ENCODE data around the gene DTX2. TPM values are rescaled to one million over a fixed set of nuclear protein-coding genes. Genes with fewer than 3 reads are reported as not detected.
"Not testable (repeated sequence)": the region's sequence is repeated elsewhere in the genome, so short reads cannot be mapped to it uniquely, and the experiment has no call there.

Gene DTX2
- total RNA-seq, 1 donor: 5.2 TPM

DNA sequence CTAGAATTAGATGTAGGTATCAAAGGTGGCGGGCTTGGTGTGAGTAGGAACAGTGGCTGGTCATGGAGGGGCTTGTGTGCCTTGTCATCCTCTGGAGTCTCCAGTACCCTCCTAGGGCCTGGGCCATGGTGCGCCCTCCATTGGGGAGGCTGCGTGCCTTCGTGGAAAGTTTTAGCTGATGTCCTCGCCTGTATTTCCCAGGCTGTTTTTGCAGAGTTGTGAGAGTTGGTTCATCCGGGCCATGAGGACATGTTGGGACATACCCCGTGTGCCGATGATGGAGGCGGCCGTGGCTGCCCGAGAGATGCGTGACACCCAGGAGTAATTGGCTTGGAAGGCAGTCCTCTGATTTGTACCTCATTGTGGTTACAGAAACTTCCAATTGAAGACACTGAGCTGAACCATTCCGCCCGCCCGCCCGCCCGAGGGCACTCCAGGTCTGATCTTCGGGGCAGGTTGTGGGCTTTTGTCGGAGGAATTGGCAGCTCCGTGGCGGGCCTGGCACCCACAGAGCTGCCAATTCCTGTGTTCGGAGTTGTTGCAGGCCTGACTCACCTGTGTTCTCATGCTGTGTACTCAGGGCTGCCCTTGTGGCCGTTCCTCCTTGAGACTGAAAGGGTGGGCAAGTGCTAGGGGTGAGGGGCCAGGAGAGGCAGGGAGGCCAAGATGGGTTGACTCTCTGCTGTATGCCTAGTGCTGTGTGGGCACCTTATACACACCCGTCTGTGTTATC lies 15.4 kb downstream of the DTX2 start:
- not testable (repeated sequence) for H3K4me3 ChIP-seq (ENCODE audit: low read depth, low read length)

DNA sequence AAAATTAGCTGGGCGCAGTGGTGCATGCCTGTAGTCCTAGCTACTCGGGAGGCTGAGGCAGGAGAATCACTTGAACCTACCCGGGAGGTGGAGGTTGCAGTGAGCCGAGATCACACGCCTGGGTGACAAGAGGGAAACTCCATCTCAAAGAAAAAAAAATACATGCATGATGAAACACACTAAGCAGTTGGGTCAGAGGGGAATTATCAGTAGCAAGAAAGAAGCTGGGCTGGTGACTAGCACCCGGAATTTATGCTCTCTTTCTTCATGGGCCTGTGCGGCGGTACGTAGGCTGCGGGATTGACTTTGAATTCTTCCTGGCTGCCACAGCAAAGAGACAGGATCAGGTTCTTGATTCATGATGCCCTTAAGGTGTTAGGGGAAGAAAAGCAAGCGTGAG lies 18.1 kb downstream of the DTX2 start:
- not testable (repeated sequence) for H3K4me3 ChIP-seq (ENCODE audit: low read depth, low read length); DNase-seq (ENCODE audit: low read depth)

More for the DNA sequence above, 15.4 kb downstream of the DTX2 start:
- not testable (repeated sequence) for DNase-seq (ENCODE audit: low read depth)

DNA sequence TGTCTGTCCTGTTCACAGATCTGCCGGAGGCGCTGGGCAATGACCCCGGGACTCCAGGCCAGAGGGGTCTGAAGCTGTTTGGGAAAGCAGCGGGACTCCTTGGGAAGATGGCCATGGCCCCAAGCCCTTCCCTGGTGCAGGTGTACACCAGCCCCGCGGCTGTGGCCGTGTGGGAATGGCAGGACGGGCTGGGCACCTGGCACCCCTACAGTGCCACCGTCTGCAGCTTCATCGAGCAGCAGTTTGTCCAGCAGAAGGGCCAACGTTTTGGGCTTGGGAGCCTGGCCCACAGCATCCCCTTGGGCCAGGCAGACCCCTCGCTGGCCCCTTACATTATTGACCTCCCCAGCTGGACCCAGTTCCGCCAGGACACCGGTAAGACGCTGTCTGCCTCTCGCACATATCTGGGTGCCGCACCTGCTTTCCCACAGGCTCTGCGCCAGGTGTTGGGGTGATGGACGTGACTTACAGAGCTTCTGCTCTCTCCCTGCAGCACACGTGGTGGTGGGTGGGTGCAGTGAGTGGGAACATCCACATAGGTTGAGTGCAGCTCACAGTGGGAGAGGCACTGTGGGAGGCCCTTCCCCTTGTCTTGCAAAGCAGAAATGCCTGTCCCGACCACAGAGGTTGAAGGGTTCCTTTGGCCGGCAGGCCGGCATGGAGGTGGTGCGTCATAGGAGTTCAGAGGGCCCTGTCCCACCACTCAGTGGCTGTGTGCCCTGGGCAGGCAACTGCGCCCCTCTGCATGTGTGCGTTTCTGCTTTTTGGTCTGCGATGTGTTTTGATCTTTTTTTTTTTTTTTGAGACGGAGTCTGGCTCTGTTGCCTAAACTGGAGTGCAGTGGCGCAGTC lies 19.1 kb downstream of the DTX2 start:
- not testable (repeated sequence) for DNase-seq (ENCODE audit: low read depth); H3K4me3 ChIP-seq (ENCODE audit: low read depth, low read length)

DNA sequence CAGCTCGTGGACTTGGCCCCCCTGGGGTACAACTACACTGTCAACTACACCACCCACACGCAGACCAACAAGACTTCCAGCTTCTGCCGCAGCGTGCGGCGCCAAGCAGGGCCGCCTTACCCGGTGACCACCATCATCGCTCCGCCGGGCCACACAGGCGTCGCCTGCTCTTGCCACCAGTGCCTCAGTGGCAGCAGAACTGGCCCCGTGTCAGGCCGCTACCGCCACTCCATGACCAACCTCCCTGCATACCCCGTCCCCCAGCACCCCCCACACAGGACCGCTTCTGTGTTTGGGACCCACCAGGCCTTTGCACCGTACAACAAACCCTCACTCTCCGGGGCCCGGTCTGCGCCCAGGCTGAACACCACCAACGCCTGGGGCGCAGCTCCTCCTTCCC lies 21.2 kb downstream of the DTX2 start:
- not testable (repeated sequence) for H3K4me3 ChIP-seq (ENCODE audit: low read depth, low read length); DNase-seq (ENCODE audit: low read depth)

DNA sequence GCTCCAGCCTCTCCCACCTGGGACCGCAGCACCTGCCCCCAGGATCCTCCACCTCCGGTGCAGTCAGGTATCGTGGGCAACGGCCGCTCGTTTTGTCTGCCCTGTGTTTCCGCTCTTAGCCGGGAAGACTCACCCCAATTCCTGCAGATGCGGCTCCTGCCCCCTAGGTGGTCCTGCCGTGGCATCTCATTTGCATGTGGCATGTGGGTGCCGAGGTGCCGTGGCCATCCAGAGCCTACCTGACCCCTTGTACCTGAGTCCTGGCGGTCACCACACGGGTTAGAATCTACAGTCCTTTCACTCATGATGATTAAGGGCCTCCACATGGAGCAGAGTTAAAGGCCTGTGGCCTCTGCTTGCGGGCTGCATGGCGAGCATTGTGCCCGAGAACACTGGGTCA lies 21.6 kb downstream of the DTX2 start:
- not testable (repeated sequence) for H3K4me3 ChIP-seq (ENCODE audit: low read depth, low read length); DNase-seq (ENCODE audit: low read depth)

DNA sequence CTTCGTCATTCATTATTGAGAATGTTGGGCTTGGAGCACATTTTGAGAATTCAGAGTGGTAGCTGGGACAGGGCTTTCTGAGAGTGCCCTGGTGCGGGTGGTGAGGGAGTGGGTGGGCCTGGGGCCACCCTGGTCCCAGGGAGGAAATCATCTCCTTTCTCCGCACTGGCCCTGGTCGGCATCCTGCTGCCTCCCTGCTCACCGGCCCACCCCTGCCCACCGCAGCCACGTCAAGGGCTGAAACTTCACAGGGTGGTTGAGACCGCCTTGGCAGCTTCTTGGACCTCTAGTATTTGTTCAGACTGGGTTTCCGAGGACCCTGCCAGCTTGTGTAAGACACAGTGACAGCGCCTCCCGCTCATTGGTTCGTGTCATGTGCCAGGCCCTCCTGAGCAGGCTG lies 22.9 kb downstream of the DTX2 start:
- DNase-seq (ENCODE audit: low read depth); H3K4me3 ChIP-seq (ENCODE audit: low read depth, low read length): not testable (repeated sequence)

DNA sequence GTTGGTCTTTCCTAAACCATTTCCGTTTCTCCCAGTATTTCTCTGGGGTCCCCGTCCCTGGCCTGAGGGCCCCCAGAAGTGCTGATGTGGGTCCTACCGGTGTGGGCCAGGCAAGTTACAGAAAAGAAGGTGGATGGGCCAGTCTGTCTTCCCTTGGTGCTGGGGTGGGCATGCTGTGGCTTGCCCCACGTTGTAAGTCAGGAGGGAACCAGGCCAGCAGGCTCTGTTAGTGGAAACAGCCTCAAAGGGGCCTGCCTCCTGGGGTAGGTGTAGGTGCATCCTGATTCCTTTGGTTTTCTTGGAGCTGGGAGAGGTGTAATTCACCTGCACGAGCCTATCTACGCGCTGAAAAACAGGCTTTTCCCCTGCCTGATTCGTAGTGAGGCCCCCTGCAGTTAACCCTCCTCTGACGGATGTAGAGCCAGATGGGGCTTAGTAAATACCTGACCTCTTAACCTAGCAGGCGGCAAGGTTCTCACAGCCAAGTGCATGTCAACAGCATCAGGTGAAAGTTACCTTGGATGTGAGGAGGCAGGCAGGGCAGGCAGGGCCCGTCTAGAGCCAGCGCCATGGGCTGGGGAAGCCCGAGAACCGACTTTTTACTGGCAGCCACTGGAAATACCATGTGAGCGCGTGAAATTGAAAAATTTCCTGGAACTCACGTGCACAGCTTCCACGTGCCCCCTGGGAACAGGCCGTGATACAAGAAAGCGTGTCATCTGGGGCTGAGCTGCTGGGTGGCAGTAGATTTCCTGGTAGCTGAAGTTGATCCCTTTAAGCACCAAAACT lies 24.5 kb downstream of the DTX2 start:
- H3K4me3 ChIP-seq (ENCODE audit: low read depth, low read length); DNase-seq (ENCODE audit: low read depth): not testable (repeated sequence)

DNA sequence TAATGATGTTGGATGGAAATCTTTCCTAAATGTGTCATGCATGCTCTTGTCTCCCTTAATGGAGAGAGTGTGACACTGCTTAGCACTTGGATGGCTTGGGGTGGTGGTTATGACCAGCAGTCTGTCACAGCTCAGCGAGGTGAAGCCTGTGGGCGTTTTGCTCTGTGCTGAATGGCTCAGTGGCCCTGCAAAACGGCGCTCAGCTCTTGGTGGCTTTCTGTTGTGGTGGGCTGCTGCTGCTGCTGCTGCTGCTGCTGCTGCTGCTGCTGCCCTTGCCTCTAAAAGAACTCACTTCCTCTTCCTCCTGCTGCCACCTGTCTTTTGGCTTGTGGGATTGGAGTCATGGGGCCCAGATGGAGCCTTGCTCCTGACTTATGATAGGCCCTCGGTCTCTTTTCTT lies 25.1 kb downstream of the DTX2 start:
- not testable (repeated sequence) for H3K4me3 ChIP-seq (ENCODE audit: low read depth, low read length); DNase-seq (ENCODE audit: low read depth)

DNA sequence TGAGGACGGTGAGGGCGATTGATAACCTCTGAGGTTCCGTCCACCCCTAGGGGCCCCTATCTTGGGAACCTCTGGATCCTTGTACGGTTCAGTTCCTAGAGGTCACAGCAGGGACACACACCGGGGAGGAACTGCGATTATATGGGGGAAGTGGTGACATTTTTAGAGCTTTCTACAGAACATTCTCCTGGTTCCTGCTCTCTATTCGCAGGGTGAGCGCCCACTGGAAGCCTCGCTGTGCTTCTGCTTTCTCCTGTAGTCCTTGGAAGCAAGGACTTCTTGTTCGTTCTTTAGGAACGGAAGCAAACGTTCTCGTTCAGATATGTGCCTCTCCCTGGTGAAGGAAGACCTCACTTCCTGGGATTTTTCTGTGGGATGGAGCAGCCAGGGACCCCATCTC lies 26.5 kb downstream of the DTX2 start:
- DNase-seq (ENCODE audit: low read depth); H3K4me3 ChIP-seq (ENCODE audit: low read depth, low read length): not testable (repeated sequence)

DNA sequence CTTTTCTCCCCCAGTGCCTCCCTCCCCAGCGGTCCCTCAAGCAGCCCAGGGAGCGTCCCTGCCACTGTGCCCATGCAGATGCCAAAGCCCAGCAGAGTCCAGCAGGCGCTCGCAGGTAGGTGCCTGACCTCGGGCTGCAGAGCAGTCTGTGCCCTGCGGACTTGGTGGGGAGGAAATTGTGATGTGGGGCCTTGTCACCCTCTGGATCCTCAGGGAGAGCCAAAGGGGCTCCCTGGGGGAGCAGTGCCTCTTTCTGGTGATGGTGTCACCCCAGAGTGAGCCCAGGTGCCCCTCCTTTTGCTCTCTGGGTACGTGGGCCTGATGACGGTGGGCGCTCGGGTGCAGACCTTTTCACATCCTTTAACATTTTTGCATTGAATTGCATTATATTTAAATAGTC lies 30.6 kb downstream of the DTX2 start:
- not testable (repeated sequence) for DNase-seq (ENCODE audit: low read depth); H3K4me3 ChIP-seq (ENCODE audit: low read depth, low read length)

DNA sequence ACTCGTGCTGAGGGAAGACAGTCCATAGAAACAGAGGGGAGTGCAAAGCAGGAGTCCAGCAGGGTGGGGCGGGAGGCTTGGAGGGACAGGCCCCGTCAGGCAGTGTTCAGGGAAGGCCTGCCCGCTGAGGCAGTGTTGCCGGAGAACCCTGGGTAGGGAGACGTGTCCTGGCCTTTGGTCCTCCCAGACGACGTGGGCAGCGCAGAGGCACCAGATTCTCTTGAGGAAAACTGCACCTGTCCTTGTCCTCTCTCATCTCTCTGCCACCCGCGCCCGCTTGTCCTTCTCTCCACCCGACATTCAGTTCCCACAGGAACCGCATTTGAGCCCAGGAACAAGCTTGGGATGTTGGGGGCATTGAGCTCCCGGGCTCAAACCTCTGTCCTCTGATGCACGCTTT lies 34.2 kb downstream of the DTX2 start:
- not testable (repeated sequence) for H3K4me3 ChIP-seq (ENCODE audit: low read depth, low read length)

DNA sequence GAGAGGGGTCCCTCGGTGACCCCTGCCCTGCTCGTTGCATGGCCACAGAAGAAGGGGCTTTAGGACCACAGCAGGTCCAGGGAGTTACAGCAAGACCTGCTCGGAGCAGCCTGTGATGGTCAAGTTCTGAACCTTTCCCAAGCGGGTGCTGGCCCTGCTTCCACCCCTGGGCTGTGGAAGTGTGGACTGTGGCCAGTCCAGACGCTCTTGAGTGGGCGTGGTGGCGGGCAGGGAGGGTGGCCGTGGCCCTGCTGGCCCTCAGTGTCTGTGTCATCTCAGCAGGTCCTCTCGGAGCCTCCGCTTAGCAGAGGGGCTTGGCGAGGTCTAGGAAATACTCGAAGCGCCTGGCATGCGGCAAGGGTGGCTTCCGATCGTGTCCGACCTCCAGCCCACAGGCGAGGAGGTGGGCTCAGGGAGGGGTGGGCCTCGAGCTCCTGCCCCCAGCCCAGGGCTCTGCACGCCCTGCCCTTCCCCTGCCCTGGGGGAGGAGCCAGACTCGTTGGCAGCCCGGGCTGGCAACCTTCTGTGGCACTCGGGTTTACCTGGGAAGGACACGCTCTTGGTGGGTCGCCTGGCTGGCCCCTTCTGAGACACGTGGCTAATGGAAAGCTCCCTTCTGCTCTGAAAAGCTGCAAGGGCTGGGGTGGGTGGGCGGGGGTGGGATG lies 36.5 kb downstream of the DTX2 start:
- not testable (repeated sequence) for H3K4me3 ChIP-seq (ENCODE audit: low read depth, low read length); DNase-seq (ENCODE audit: low read depth)

More for the DNA sequence above, 34.2 kb downstream of the DTX2 start:
- DNase-seq (ENCODE audit: low read depth): not testable (repeated sequence)

DNA sequence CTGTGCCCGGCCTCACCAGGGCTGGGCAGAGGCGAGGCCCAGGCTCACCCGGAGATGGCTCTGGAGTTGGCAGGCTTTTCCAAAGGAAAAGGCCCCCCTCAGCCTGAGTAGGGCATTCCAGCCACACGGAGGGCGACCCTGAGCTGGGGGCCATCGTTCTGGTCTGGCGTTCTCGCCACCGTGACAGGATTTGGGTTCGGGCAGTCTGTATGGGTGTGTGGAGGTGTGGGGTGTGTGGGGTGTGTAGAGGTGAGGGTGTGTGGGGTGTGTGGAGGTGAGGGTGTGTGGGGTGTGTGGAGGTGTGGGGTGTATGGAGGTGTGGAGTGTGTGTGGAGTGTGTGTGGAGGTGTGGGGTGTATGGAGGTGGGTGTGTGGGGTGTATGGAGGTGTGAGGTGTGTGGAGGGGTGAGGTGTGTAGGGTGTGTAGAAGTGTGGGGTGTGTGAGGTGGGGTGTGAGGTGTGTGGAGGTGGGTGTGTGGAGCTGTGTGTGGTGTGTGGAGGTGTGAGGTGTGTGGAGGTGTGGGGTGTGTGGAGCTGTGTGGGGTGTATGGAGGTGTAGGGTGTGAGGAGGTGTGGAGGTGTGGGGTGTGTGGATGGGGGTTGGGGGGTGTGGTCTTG lies 37.2 kb downstream of the DTX2 start:
- DNase-seq (ENCODE audit: low read depth); H3K4me3 ChIP-seq (ENCODE audit: low read depth, low read length): not testable (repeated sequence)

DNA sequence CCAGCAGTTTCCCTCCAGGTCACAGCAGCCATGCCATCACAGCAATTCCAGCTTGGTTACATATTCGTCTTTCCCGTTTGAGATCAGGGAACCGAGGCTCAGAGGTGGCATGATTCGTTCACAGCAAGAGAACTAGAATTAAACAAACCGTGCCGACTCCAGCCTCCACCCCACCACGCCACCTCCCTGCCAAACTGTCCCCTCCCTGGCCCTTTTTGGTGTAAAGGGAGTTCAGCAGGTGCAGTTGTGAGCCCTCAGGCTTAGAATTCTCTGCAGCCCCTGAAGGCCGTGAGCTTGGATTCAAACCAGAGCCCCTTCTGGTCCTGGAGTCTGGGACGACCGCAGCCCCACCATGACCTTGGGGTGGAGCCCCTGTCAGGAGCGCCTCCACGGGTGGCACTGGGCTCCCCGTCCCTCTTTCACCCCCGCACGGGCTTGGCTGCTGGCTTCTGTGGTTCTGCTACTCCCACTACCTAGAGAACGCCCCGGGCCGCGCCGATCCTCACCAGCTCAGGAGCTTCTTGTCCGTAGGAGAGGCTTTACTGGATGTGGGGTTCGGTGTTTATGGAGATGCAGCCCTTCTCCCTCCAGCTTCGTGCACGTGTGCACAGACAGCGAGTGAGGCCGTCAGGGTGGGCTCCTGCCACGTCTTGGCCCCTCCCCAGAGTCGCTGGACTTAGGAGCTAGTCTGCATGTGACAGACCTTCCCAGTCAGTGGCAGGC lies 37.9 kb downstream of the DTX2 start:
- not testable (repeated sequence) for DNase-seq (ENCODE audit: low read depth); H3K4me3 ChIP-seq (ENCODE audit: low read depth, low read length)

DNA sequence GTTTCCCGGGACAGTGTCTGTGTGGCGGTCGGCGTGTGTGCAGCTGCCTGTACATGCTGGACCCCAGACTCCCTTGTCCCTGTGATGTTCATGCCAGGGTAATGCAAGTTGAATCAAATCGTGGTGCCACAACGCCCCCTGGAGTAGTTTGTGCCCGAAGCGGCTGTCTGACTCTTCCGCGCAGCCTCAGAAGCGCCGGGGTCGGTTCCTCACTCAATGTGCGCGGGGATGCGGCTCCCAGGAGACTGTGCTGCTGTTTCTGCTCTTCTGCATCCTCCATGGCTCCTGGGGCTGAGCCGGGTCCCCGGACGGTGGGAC lies 38.4 kb downstream of the DTX2 start:
- H3K4me3 ChIP-seq (ENCODE audit: low read depth, low read length); DNase-seq (ENCODE audit: low read depth): not testable (repeated sequence)

DNA sequence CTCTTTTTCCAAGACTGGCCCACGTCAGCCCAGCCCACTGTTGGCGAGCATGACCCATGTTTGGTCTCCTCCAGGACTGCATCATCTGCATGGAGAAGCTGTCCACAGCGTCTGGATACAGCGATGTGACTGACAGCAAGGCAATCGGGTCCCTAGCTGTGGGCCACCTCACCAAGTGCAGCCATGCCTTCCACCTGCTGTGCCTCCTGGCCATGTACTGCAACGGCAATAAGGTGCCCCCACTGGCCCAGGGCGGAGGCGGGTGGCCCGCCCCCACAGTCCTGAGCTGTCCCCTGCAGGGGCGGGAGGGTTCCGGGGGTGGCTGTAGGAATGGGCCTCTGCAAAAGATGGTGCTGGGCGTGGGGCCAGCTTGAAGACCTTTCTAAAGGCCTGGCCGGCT lies 40.7 kb downstream of the DTX2 start:
- not testable (repeated sequence) for H3K4me3 ChIP-seq (ENCODE audit: low read depth, low read length); DNase-seq (ENCODE audit: low read depth)

DNA sequence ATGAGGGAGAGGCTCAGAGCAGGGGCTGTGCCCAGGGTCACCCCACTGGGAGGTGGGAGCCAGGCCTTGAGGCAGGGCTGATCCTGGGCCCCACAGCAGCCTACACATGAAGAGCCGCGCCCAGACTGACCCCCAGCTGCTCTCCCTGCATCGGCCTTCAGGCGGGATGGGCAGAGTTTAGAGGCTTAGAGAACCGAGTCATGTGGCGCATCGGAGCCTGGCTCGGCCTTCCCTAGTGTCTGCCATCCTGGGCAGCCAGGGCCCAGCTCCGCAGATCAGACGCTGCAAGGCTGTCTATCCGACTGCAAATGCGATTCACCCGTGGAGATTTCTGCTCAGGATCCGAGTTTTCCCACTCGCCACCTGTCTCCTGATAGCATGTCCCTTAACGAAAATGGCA lies 41.3 kb downstream of the DTX2 start:
- not testable (repeated sequence) for H3K4me3 ChIP-seq (ENCODE audit: low read depth, low read length); DNase-seq (ENCODE audit: low read depth)

DNA sequence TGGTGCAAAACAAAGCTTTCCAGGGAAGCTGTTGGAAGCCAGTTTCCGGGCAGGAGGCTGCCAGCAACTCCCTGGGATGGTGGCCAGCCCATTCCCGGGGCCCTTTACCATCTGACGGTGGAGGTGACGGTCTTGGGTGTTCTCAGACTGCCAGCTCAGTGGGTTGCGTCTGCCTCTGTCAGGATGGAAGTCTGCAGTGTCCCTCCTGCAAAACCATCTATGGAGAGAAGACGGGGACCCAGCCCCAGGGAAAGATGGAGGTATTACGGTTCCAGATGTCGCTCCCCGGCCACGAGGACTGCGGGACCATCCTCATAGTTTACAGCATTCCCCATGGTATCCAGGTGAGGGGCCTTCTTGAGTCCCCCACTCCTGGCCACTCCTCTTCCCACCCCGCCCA lies 41.7 kb downstream of the DTX2 start:
- H3K4me3 ChIP-seq (ENCODE audit: low read depth, low read length); DNase-seq (ENCODE audit: low read depth): not testable (repeated sequence)
